ENCODE results near the gene POLR1E.

The POLR1E gene

DNA sequence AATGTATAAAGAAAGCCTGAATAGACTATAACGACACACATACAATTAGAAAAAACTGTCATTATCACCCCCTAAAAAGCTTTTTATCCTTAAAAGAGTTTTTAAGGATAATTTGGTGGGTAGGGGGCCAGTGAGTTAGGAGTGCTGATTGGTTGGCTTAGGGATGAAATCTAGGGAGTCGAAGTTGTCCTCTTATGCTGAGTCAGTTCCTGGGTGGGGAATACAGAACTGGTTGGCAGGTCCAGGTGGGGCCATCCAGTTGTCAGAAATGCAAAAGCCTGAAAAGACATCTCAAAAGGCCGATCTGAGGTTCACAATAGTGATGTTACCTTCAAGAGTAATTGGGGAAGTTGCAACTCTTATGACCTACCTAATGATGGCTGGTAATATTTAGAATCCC is 34.1 kb upstream of the POLR1E start:
- DNase-seq (ENCODE audit: insufficient read length, low spot score) (no peak), FAIRE-seq (no peak)
- TF ChIP-seq, protein P1, sequence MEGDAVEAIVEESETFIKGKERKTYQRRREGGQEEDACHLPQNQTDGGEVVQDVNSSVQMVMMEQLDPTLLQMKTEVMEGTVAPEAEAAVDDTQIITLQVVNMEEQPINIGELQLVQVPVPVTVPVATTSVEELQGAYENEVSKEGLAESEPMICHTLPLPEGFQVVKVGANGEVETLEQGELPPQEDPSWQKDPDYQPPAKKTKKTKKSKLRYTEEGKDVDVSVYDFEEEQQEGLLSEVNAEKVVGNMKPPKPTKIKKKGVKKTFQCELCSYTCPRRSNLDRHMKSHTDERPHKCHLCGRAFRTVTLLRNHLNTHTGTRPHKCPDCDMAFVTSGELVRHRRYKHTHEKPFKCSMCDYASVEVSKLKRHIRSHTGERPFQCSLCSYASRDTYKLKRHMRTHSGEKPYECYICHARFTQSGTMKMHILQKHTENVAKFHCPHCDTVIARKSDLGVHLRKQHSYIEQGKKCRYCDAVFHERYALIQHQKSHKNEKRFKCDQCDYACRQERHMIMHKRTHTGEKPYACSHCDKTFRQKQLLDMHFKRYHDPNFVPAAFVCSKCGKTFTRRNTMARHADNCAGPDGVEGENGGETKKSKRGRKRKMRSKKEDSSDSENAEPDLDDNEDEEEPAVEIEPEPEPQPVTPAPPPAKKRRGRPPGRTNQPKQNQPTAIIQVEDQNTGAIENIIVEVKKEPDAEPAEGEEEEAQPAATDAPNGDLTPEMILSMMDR (IDR thresholded peaks at IDR 0.05; ENCODE audit: insufficient read depth, missing control alignments): no peak

DNA sequence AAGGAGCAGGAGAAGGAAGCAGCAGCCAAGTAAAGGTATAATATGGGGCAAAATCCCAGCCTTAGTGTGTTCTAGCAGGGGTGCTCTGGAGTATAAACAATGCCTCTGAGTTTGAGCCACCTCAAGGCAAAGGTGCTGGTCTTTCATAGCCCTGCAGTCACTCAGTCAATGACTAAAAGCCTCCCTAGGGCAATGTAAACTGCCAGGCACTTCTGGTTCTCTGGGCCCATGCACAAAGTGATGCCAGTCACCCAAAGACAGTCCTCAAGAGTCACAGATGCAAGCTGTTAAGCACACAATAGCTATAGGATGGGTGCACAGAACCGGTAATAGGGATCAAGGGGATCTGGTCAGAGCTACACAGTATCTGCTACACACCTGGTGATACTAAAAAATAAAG is 33.1 kb upstream of the POLR1E start:
- TF ChIP-seq, protein P1 (IDR thresholded peaks at IDR 0.05; ENCODE audit: insufficient read depth, missing control alignments): no peak
- DNase-seq (ENCODE audit: insufficient read length, low spot score) (no peak), FAIRE-seq (no peak)

DNA sequence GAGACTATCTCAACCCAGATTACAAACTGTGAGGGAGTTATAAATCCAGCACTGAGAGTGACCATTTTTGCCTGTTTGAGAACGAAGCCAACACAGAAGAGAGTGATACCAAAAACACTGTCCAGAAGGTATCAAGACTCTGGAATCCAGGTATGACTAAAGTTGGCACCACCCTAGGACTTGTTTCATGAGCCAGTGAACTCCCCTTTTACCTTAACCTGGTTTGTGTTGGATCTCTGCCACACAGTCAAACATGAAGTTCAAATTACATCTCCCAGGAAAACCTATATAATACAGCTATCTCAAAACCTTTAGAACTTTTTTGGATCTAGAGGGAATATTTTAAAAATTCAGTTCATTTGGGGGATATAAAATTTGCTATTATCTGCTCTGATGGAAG is 31.9 kb upstream of the POLR1E start:
- no peak for DNase-seq (ENCODE audit: insufficient read length, low spot score)
- TF ChIP-seq, protein P1 (IDR thresholded peaks at IDR 0.05; ENCODE audit: insufficient read depth, missing control alignments): no peak
- FAIRE-seq: no peak

DNA sequence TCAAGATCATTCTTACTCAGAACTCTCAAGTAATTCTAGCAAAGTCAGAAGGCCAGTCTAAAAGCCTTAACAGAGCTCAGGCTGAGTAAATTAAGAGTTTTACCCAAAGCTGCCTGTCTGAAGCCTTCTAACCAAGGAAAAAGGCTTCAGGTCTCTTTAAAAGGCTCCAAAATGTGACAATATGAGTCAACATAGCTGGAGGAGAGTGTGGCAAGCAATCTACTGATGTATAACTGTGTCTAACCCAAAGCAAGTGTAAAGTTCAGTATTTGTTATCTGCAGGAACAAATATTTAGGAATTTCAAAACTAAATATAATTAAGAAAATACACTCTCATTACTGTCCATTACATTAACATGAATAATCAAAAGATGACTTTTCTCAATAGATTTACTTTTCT is 31.5 kb upstream of the POLR1E start:
- FAIRE-seq (no peak), DNase-seq (ENCODE audit: insufficient read length, low spot score) (no peak)
- TF ChIP-seq, protein P1 (IDR thresholded peaks at IDR 0.05; ENCODE audit: insufficient read depth, missing control alignments): no peak

DNA sequence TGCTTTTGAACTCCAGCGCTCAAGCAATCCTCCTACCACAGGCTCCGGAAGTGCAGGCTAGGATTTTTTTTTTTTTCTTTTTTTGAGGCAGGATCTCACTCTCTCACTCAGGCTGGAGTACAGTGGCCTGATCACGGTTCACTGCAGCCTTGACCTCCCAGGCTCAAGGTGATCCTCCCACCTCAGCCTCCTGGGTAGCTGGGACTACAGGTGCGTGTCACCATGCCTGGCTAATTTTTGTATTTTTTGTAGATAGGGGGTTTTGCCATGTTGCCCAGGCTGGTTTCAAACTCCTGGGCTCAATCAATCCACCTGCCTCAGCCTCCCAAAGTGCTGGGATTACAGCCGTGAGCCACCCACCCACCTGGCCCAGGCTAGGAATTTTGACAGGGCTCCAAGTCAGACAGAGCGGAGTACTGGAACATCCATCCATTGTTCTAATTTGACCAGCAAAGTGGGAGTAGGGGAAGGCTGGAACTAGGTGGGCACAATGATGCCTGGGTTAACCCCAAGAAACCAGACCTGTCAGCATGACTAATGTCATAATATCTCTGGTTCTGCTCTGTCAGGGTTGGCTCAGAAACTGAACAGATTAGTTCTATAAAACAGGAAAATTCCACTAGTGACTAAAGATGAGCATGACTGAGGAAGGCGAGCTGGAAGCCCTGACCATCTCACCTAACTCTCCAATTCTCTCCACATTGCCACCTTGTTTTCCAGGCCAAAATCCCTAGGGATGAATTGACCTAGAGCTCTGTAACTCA is 29.7 kb upstream of the POLR1E start:
- TF ChIP-seq, protein P1 (IDR thresholded peaks at IDR 0.05; ENCODE audit: insufficient read depth, missing control alignments): no peak
- no peak for FAIRE-seq
- DNase-seq (ENCODE audit: insufficient read length, low spot score): no peak

DNA sequence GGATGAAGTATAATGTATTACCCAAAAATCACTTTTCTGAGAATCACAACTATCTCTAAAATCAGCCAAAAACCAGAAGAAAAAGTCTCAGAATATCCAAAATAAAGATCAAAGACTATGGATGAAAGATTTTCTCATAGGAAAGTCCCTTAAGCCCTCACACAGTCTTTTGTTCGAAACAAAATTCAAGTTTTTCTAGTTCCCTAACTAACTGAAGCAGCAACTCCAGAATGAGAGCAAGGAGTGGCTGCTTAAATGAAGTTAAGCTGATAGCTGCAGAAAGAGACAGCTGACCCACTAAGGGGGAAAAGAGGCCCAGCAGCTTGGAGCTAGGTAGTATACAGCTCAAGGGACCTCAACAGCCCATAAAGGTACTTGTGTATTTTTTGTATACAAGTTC is 28.9 kb upstream of the POLR1E start:
- DNase-seq (ENCODE audit: insufficient read length, low spot score) (no peak), FAIRE-seq (no peak)
- TF ChIP-seq, protein P1 (IDR thresholded peaks at IDR 0.05; ENCODE audit: insufficient read depth, missing control alignments): no peak

DNA sequence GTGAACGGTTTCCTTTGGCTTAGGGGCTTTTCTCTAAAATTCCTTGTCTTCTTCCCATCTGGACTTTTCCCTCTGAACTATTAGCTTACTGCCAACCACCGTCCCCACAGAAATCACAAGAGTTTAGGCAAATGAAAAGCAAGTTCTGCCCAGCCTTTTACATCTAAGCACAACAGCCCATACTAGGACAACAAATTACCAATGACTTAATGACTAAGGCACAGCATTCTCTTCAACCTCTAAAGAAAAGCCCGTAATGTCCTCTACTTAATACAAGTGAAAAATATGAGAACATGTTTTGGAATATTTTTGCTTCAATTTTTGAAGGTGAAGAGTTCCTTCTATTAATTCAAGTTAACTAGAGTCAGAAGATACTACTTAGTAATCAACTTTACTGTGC is 21.7 kb upstream of the POLR1E start:
- FAIRE-seq: no peak
- DNase-seq (ENCODE audit: insufficient read length, low spot score): no peak
- TF ChIP-seq, protein P1 (IDR thresholded peaks at IDR 0.05; ENCODE audit: insufficient read depth, missing control alignments): no peak

Data from D721Med (cell line).